H1 (cell line): ENCODE data around the gene SPTBN1. TPM values are rescaled to one million over a fixed set of nuclear protein-coding genes. Genes with fewer than 3 reads are reported as not detected.
A peak's percentile ranks its signal among the peaks of the same experiment; 100 is the strongest.

Experiments used
- CTCF ChIA-PET: fragments of 300-600 bp; sonication (Branson Sonifier 250); formaldehyde crosslinking; loops from one replicate; lab custom pipeline; 2021; ENCODE audit not compliant: partially characterized antibody; lab: Charles Lee
- POLR2A ChIA-PET: fragments of 300-600 bp; sonication (Branson Sonifier 250); formaldehyde crosslinking; loops from one replicate; lab custom pipeline; 2021; ENCODE audit warnings: inconsistent platforms; ENCODE audit not compliant: partially characterized antibody; lab: Charles Lee
- DNase-seq, 2 experiments: peaks; one replicate each; pipeline versions ENCODE4 v3.0.0 to v3.0.0-alpha.2; 2010 to 2022; ENCODE audit warnings: low spot score in 2 of 2, low read depth in 1 of 2, mixed read lengths in 1 of 2
- FAIRE-seq: peaks from 2 replicates; lab custom pipeline; 2011; peaks lifted over from hg19 to GRCh38; lab: Jason Lieb, UNC
- H2AFZ ChIP-seq: 2 replicates; pipeline ENCODE4 v1.8.1; 2012; ENCODE audit warnings: low read length, inconsistent platforms
- H2AK5ac ChIP-seq: 2 replicates; pipeline ENCODE4 v1.6.1; 2013; ENCODE audit warnings: low read depth, low read length
- H2BK120ac ChIP-seq: replicated peaks from 2 replicates; pipeline ENCODE3; 2013; ENCODE audit warnings: low read depth, low read length, inconsistent platforms
- H2BK12ac ChIP-seq: 2 replicates; pipeline ENCODE4 v1.6.1; 2013; ENCODE audit warnings: low read depth, low read length
- H2BK15ac ChIP-seq: 2 replicates; pipeline ENCODE4 v1.6.1; 2013; ENCODE audit warnings: low read length
- H2BK20ac ChIP-seq: 2 replicates; pipeline ENCODE4 v1.6.1; 2013; ENCODE audit warnings: low read length
- H2BK5ac ChIP-seq: 2 replicates; pipeline ENCODE4 v1.6.1; 2013; ENCODE audit warnings: low read depth, low read length
- H3K14ac ChIP-seq: 2 replicates; pipeline ENCODE4 v1.6.1; 2013; ENCODE audit warnings: inconsistent platforms; ENCODE audit not compliant: insufficient read length
- H3K18ac ChIP-seq: 2 replicates; pipeline ENCODE4 v1.6.1; 2013; ENCODE audit warnings: low read length; ENCODE audit errors: extremely low read depth
- H3K23ac ChIP-seq: 2 replicates; pipeline ENCODE4 v1.6.1; 2013; ENCODE audit warnings: inconsistent platforms; ENCODE audit not compliant: insufficient read length
- H3K23me2 ChIP-seq: 2 replicates; pipeline ENCODE4 v1.6.1; 2013; ENCODE audit warnings: low read depth, low read length
- H3K27ac ChIP-seq: 2 replicates; pipeline ENCODE4 v1.6.1; 2011; ENCODE audit warnings: low read depth, low read length, inconsistent platforms
- H3K27me3 ChIP-seq, 4 experiments: replicated peaks in 1 of 4; 1 replicate in 1 of 4; 2 replicates in 3 of 4; pipeline versions ENCODE4 v1.6.1 to v1.8.1; 2011 to 2013; ENCODE audit warnings: low read length in 3 of 4, mild to moderate bottlenecking in 3 of 4, inconsistent platforms in 2 of 4, mixed read lengths in 2 of 4, moderate library complexity in 1 of 4; ENCODE audit not compliant: control insufficient read depth in 3 of 4, insufficient read depth in 3 of 4; ENCODE audit errors: extremely low read depth in 1 of 4
- H3K36me3 ChIP-seq, 4 experiments: 2 replicates each; pipeline versions ENCODE4 v1.6.1 to v1.8.1; 2011 to 2013; ENCODE audit warnings: mild to moderate bottlenecking in 4 of 4, low read length in 3 of 4, moderate library complexity in 2 of 4, control low read depth in 1 of 4, inconsistent platforms in 1 of 4; ENCODE audit not compliant: insufficient read depth in 4 of 4, control insufficient read depth in 2 of 4
- H3K4ac ChIP-seq: replicated peaks from 2 replicates; pipeline ENCODE3; 2013; ENCODE audit warnings: low read length, low read depth, mixed read lengths, inconsistent platforms; ENCODE audit not compliant: insufficient read length
- H3K4me1 ChIP-seq, 4 experiments: replicated peaks in 1 of 4; 1 replicate in 1 of 4; 2 replicates in 3 of 4; pipeline versions ENCODE4 v1.6.1 to v1.8.1; 2011 to 2013; ENCODE audit warnings: low read length in 3 of 4, inconsistent platforms in 2 of 4, mixed read lengths in 1 of 4; ENCODE audit not compliant: insufficient read depth in 4 of 4, control insufficient read depth in 3 of 4
- H3K4me2 ChIP-seq, 2 experiments: 2 replicates each; pipeline versions ENCODE4 v1.6.1 to v1.8.1; 2011 to 2013; ENCODE audit warnings: low read depth in 2 of 2, low read length in 2 of 2, control low read depth in 1 of 2, inconsistent platforms in 1 of 2, mild to moderate bottlenecking in 1 of 2; ENCODE audit not compliant: insufficient read depth in 1 of 2
- H3K4me3 ChIP-seq, 4 experiments: fragments of 200-600, 300-600 bp in 1 of 4; sonication (generic), shearing (Covaris generic), sonication (Bioruptor Twin) in 1 of 4; 2 replicates each; pipeline versions ENCODE4 v1.5.1 to v1.8.1; 2011 to 2016; ENCODE audit warnings: low read length in 4 of 4, low read depth in 3 of 4, control low read depth in 2 of 4, inconsistent platforms in 2 of 4, mild to moderate bottlenecking in 2 of 4, mixed read lengths in 1 of 4, moderate library complexity in 1 of 4; ENCODE audit not compliant: insufficient read depth in 2 of 4; ENCODE audit errors: extremely low read depth in 1 of 4
- H3K56ac ChIP-seq: replicated peaks from 2 replicates; pipeline ENCODE3; 2013; ENCODE audit warnings: low read depth, mild to moderate bottlenecking, mixed read lengths, low read length, inconsistent platforms; ENCODE audit not compliant: insufficient read length
- H3K79me1 ChIP-seq: 2 replicates; pipeline ENCODE4 v1.6.1; 2013; ENCODE audit warnings: low read depth, low read length, control low read depth
- H3K79me2 ChIP-seq, 2 experiments: 2 replicates each; pipeline versions ENCODE4 v1.6.1 to v1.8.1; 2012 to 2013; ENCODE audit warnings: low read length in 2 of 2, mild to moderate bottlenecking in 2 of 2, inconsistent platforms in 1 of 2; ENCODE audit not compliant: insufficient read depth in 2 of 2, control insufficient read depth in 1 of 2
- H3K9ac ChIP-seq, 4 experiments: replicated peaks in 1 of 4; 1 replicate in 1 of 4; 2 replicates in 3 of 4; pipeline versions ENCODE4 v1.6.1 to v1.8.1; 2011 to 2013; ENCODE audit warnings: low read depth in 3 of 4, low read length in 3 of 4, control low read depth in 2 of 4, mild to moderate bottlenecking in 2 of 4, moderate library complexity in 2 of 4, inconsistent platforms in 1 of 4; ENCODE audit errors: extremely low read depth in 1 of 4
- H3K9me3 ChIP-seq, 2 experiments: 2 replicates each; pipeline versions ENCODE4 v1.6.1 to v1.8.1; 2012 to 2013; ENCODE audit warnings: mild to moderate bottlenecking in 2 of 2, moderate library complexity in 2 of 2, control low read depth in 1 of 2, inconsistent platforms in 1 of 2, low read depth in 1 of 2, low read length in 1 of 2, mixed read lengths in 1 of 2; ENCODE audit not compliant: insufficient read depth in 2 of 2
- H4K20me1 ChIP-seq, 2 experiments: replicated peaks in 1 of 2; 2 replicates each; pipeline versions ENCODE3 to v1.8.1; 2011 to 2013; ENCODE audit warnings: inconsistent platforms in 2 of 2, low read length in 2 of 2, mild to moderate bottlenecking in 1 of 2; ENCODE audit not compliant: insufficient read depth in 2 of 2, control insufficient read depth in 1 of 2
- H4K5ac ChIP-seq: 2 replicates; pipeline ENCODE4 v1.6.1; 2013; ENCODE audit warnings: low read length, low read depth, mixed read lengths, inconsistent platforms; ENCODE audit not compliant: insufficient read length
- H4K8ac ChIP-seq: 2 replicates; pipeline ENCODE4 v1.8.0; 2013; ENCODE audit warnings: mild to moderate bottlenecking, moderate library complexity, low read length, inconsistent platforms; ENCODE audit not compliant: insufficient read depth; ENCODE audit errors: extremely low read depth
- H4K91ac ChIP-seq: replicated peaks from 2 replicates; pipeline ENCODE3; 2013; ENCODE audit warnings: low read length, mixed read lengths, inconsistent platforms; ENCODE audit not compliant: insufficient read length
- BRCA1 ChIP-seq: IDR thresholded peaks from 2 replicates; pipeline ENCODE4 v1.6.1; 2012; ENCODE audit warnings: low read depth, low read length, improper control_type of control experiment
- KDM4A ChIP-seq: IDR thresholded peaks from one replicate; pipeline ENCODE4 v1.7.1; 2012; ENCODE audit warnings: low read depth, mild to moderate bottlenecking, moderate library complexity, low read length, inconsistent platforms; ENCODE audit not compliant: severe bottlenecking
- NANOG ChIP-seq: IDR thresholded peaks from 2 replicates; pipeline ENCODE4 v1.6.1; 2011; ENCODE audit warnings: low read length, low read depth, mild to moderate bottlenecking, inconsistent platforms; ENCODE audit not compliant: insufficient read depth, poor library complexity, severe bottlenecking
- SP4 ChIP-seq: IDR thresholded peaks from 2 replicates; pipeline ENCODE4 v1.6.1; 2012; ENCODE audit warnings: low read length, inconsistent platforms
- SUZ12 ChIP-seq: fragments of 200-600 bp; sonication (generic); IDR thresholded peaks from 2 replicates; pipeline ENCODE4 v1.6.1; 2012; ENCODE audit warnings: mild to moderate bottlenecking, inconsistent platforms, low read length, moderate library complexity, mixed read lengths
- TAF1 ChIP-seq: IDR thresholded peaks from 2 replicates; pipeline ENCODE4 v1.6.1; 2011; ENCODE audit warnings: mild to moderate bottlenecking, low read depth, low read length
- TBP ChIP-seq: IDR thresholded peaks from 2 replicates; pipeline ENCODE4 v1.6.1; 2011; ENCODE audit warnings: low read depth, low read length, improper control_type of control experiment
- TCF12 ChIP-seq: IDR thresholded peaks from 2 replicates; pipeline ENCODE4 v1.6.1; 2011; ENCODE audit warnings: low read depth, mild to moderate bottlenecking, low read length
- YY1 ChIP-seq: IDR thresholded peaks from 2 replicates; pipeline ENCODE4 v1.6.1; 2011; ENCODE audit warnings: low read depth, mild to moderate bottlenecking, low read length
- WGBS, 2 experiments: shearing (Covaris generic) in 1 of 2; methylation state at CpG; one replicate each; pipeline versions ENCODE4 v1.1.6 to v1.1.7; 2013 to 2015; ENCODE audit warnings: low lambda C conversion rate in 2 of 2, mixed read lengths in 2 of 2, inconsistent platforms in 1 of 2, low coverage in 1 of 2, missing lambda C conversion rate in 1 of 2; ENCODE audit not compliant: insufficient replicate concordance in 2 of 2, insufficient coverage in 1 of 2, insufficient read length in 1 of 2; ENCODE audit errors: extremely low coverage in 1 of 2, missing lambda C conversion rate in 1 of 2; 5-methylcytosine and 5-hydroxymethylcytosine counted together
- long read RNA-seq, 2 experiments: library from RNA in 1 of 2; library from capped mRNA in 1 of 2; stranded (forward); transcript quantifications; one replicate each; pipeline ENCODE4 v2.0.0, GENCODE V29; 2021; ENCODE audit warnings: inconsistent platforms in 1 of 2
- polyA minus RNA-seq, 3 experiments: library from RNA; depleted of rRNA, polyadenylated mRNA; stranded (reverse); fragments of >200 nt; gene quantifications; 1 replicate in 2 of 3; 2 replicates in 1 of 3; pipeline ENCODE4 v1.2.3, GENCODE V29; 2011
- polyA plus RNA-seq, 7 experiments: library from polyadenylated mRNA; depleted of rRNA in 3 of 7; stranded (reverse) in 5 of 7; unstranded in 2 of 7; fragments of >200 nt in 5 of 7; fragments of 200-250 nt in 2 of 7; gene quantifications; 1 replicate in 5 of 7; 2 replicates in 1 of 7; 4 replicates in 1 of 7; pipeline versions ENCODE4 v1.2.1 to v1.2.3, GENCODE V29; 2011 to 2013; ENCODE audit warnings: missing spikeins in 2 of 7, mixed read lengths in 2 of 7
- total RNA-seq: library from RNA; stranded (reverse); fragmentation: NEBNext Ultra II Directional; extraction: Animal tissue kit (Norgen Biotek cat#: 25700); gene quantifications from 2 replicates; pipeline ENCODE4 v1.2.1, GENCODE V29; 2021

Gene SPTBN1
- total RNA-seq (174 and 180 TPM in 2 replicates), polyA plus RNA-seq (2011; rRNA removed) (30.7 and 31.8 TPM in 2 replicates), polyA minus RNA-seq (2011; rRNA and poly(A)+ RNA removed) (102 and 138 TPM in 2 replicates)
- 29.0 TPM for polyA plus RNA-seq (2011; cell fraction: cytosol; rRNA removed)
- 199 TPM for polyA plus RNA-seq (2011; cell fraction: nucleus; rRNA removed)
- polyA plus RNA-seq (2012, experiment 1 of 2), result 91.4 to 111 TPM (median 106 TPM) in 4 replicates
- 5.4 TPM for polyA plus RNA-seq (2012, experiment 2 of 2)
- 117 TPM for polyA plus RNA-seq (2013, experiment 1 of 2)
- polyA plus RNA-seq (2013, experiment 2 of 2), result 112 TPM
- polyA minus RNA-seq (2011; cell fraction: cytosol; rRNA and poly(A)+ RNA removed), result 66.8 TPM
- polyA minus RNA-seq (2011; cell fraction: nucleus; rRNA and poly(A)+ RNA removed), result 173 TPM
- long read RNA-seq, experiment 1, transcript SPTBN1-204 (4 exons, 3,332 nt), result major isoform, 8 of 59 reads
- long read RNA-seq, experiment 1, partial matches to known transcripts, result 47 of 59 reads
- long read RNA-seq, experiment 1, other reads (novel, unspliced or antisense), result 4 of 59 reads
- long read RNA-seq, experiment 2, partial matches to known transcripts, result 19 of 19 reads
- long read RNA-seq, experiment 2, other reads (novel, unspliced or antisense), result 0 of 19 reads

DNA sequence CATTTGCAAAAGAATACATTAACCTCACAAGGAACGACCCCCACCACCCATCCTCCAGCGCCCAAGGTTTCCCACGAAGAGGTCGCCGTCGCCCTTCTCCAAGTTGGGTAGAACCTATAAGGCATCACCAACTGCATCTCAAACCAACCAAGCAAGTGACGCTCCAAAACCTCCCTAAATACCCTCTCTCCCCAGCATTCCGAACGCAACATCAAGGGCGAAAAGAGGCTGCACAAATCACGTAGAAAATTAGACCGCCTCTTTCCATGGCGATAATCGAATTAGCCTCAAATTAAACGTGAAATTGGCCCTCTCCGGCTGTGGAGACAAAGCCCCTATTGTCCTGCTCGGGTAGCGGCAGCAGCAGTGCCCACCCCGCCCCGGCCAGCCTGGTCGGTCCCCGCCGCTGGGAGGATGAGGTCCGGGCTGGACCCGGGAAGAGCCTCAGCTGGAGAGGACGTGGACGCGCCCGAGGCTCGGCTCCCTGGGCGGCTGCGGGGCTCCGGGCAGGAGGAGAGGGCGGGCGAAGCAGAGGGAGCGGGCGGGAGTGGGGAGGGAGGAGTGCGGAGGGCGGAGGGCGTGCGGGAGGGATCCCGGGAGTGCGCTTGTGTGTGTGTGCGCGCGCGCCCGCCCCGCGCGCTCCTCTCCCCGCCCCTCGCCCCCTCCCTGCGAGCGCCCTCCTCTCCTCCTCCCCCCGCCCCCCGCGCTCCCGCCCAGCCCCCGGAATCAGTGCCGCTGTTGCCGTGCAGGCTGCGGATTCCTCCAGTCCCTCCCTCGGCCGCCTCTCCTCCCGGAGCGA, at the start of gene SPTBN1:
SPTBN1 (plus strand) TSS at position 765 of the 799 bp plus-strand sequence. CDS start 70,092 bp downstream, outside the sequence.
- Histone ChIP-seq H3K4me1 (peaks cover 0 to 4% (median under 1%) of the 10 kb centered on the region in 4 experiments; a peak in 1 of 7 replicates), H2BK15ac (peak within 1 kb of the TSS; percentile 4; the same call in 1 of the 2 replicates), H3K56ac (peak within 1 kb of the TSS; percentile 24), H3K23ac (no peak within 1 kb of the TSS), H3K79me2 (peaks cover 2 to 25% of the 10 kb centered on the region in 2 experiments; a peak in 2 of 4 replicates), H2BK20ac (no peak within 1 kb of the TSS), H3K23me2 (peaks cover 15% of the 10 kb centered on the region), H3K79me1 (no peaks in the 10 kb centered on the region), H2AFZ (peak within 1 kb of the TSS; percentile 63), H3K27me3 (no peaks in the 10 kb centered on the region; a peak in 1 of 7 replicates), H3K4ac (peak within 1 kb of the TSS; percentile 30), H3K4me2 (peak within 1 kb of the TSS; percentile 87 to 99), H4K5ac (no peak within 1 kb of the TSS), H2AK5ac (no peak within 1 kb of the TSS), H3K36me3 (no peaks in the 10 kb centered on the region), H2BK120ac (peak within 1 kb of the TSS; percentile 35), H2BK12ac (peak within 1 kb of the TSS; percentile 84; the same call in 1 of the 2 replicates), H3K9me3 (no peaks in the 10 kb centered on the region), H4K91ac (peak within 1 kb of the TSS; percentile 81), H3K27ac (no peak within 1 kb of the TSS), H4K8ac (peak within 1 kb of the TSS; percentile 92), H3K4me3 (peak within 1 kb of the TSS; percentile 74 to 80 (median 78)), H3K18ac (peak within 1 kb of the TSS; percentile 36), H4K20me1 (peaks cover 2 to 3% of the 10 kb centered on the region in 2 experiments), H2BK5ac (peak within 1 kb of the TSS; percentile 56; the same call in 1 of the 2 replicates), H3K9ac (peak within 1 kb of the TSS; percentile 36 to 71 (median 46)), H3K14ac (no peak within 1 kb of the TSS)
- FAIRE-seq, result no peak
- POLR2A ChIA-PET, result no interaction called here
- 0% methylated on average over 24 of the region's 67 CpGs; no CpG with 5 or more reads in 1 of the 2 experiments for WGBS, 2 experiments
- CTCF ChIA-PET, result interaction anchor here (0.6 kb wide), 1 partner anchor 14 kb away, joined by 3 read pairs; no protein-coding TSS in a partner anchor
- peak; percentile 70 to 83 for DNase-seq
- peak; percentile 68 for TF ChIP-seq TAF1
- peak; percentile 39; the same call in 1 of the 2 replicates for TF ChIP-seq SUZ12
- no peak for TF ChIP-seq NANOG
- TF ChIP-seq YY1, result peak; percentile 13; the same call in 1 of the 2 replicates
- 0 out of 2 replicates have a peak, but pooled peaks have one; percentile 23 for TF ChIP-seq TBP
- TF ChIP-seq SP4, result no peak
- TF ChIP-seq KDM4A, result peak; percentile 52
- TF ChIP-seq TCF12, result peak; percentile 38; the same call in 1 of the 2 replicates
- no peak for TF ChIP-seq BRCA1
